AG04449 (cell line): ENCODE results near the gene LDAF1.

ENCODE experiments used
- CTCF ChIA-PET: fragments of 350-600 bp; formaldehyde crosslinking; extraction: SDS; loops from one replicate; lab custom pipeline; 2021; ENCODE audit warnings: antibody characterized with exemption; lab: Yijun Ruan, JAX
- POLR2A ChIA-PET: fragments of 400-600, 350-600 bp; formaldehyde crosslinking; extraction: SDS; loops from one replicate; lab custom pipeline; 2020; ENCODE audit warnings: antibody characterized with exemption, inconsistent platforms; lab: Yijun Ruan, JAX
- DNase-seq: peaks from one replicate; pipeline ENCODE4 v3.0.0-alpha.2; 2010; ENCODE audit warnings: low read depth, low spot score
- H3K4me3 ChIP-seq: 2 replicates; pipeline ENCODE4 v1.5.1; 2011; ENCODE audit warnings: low read depth, mild to moderate bottlenecking, control low read depth, low read length
- CTCF ChIP-seq: IDR thresholded peaks from one replicate; pipeline ENCODE4 v1.5.1; 2011; ENCODE audit warnings: mild to moderate bottlenecking, moderate library complexity, low read length, control low read depth, inconsistent platforms; ENCODE audit not compliant: insufficient read depth; ENCODE audit errors: missing control alignments

The LDAF1 gene

GRCh38 chr16:21162661-21163151 is 4.2 kb downstream of the LDAF1 start:
- ChIA-PET POLR2A (no interaction called here), CTCF (interaction anchor here (0.8 to 2.0 kb wide), 4 partner anchors 9 to 356 kb away, joined by 3 to 6 read pairs (median 4); partner anchors contain the start of gene REXO5)
- TF ChIP-seq CTCF = no peak
- DNase-seq = no peak
- H3K4me3 ChIP-seq = no peak overlapping the region

- H3K4me3 ChIP-seq = no peak overlapping the region
- CTCF ChIA-PET = interaction anchor here (1.1 to 2.0 kb wide), 3 partner anchors 10 to 357 kb away, joined by 3 to 6 read pairs (median 4); partner anchors contain the start of gene REXO5
- no peak for TF ChIP-seq CTCF
- DNase-seq = no peak
- POLR2A ChIA-PET = interaction anchor here (0.6 kb wide), 2 partner anchors 104 to 233 kb away, joined by 3 to 4 read pairs; no protein-coding TSS in a partner anchor
Observed at GRCh38 chr16:21163576-21163975, 5.1 kb downstream of the LDAF1 start.

- POLR2A ChIA-PET = no interaction called here
- no peak for TF ChIP-seq CTCF
- no peak overlapping the region for H3K4me3 ChIP-seq
- DNase-seq = no peak
- CTCF ChIA-PET = interaction anchor here (3.6 kb wide), 1 partner anchor 24 kb away, joined by 18 read pairs; no protein-coding TSS in a partner anchor
Observed at GRCh38 chr16:21164521-21165168, 6.2 kb downstream of the LDAF1 start.

GRCh38 chr16:21166561-21166961 is 8.1 kb downstream of the LDAF1 start:
- DNase-seq = no peak
- CTCF ChIA-PET = interaction anchor here (1.4 to 4.8 kb wide), 5 partner anchors 9 to 316 kb away, joined by 3 to 29 read pairs (median 9); partner anchors contain the start of gene LDAF1
- no peak for TF ChIP-seq CTCF
- POLR2A ChIA-PET = no interaction called here
- no peak overlapping the region for H3K4me3 ChIP-seq

- ChIA-PET CTCF (interaction anchor here (1.5 to 4.8 kb wide), 6 partner anchors 10 to 317 kb away, joined by 3 to 29 read pairs (median 8); partner anchors contain the start of gene LDAF1), POLR2A (interaction anchor here (0.8 to 0.9 kb wide), 2 partner anchors 21 to 135 kb away, joined by 3 to 4 read pairs; no protein-coding TSS in a partner anchor)
- H3K4me3 ChIP-seq = no peak overlapping the region
- peak; percentile 58 for DNase-seq
- no peak for TF ChIP-seq CTCF
Observed at GRCh38 chr16:21167360-21167759, 8.9 kb downstream of the LDAF1 start.
